Measurements from ENCODE around the gene ZNF322. TPM values are rescaled to one million over a fixed set of nuclear protein-coding genes. Genes with fewer than 3 reads are reported as not detected.
"Not testable (repeated sequence)": the region's sequence is repeated elsewhere in the genome, so short reads cannot be mapped to it uniquely, and the experiment has no call there.

ZNF322 gene, protein sequence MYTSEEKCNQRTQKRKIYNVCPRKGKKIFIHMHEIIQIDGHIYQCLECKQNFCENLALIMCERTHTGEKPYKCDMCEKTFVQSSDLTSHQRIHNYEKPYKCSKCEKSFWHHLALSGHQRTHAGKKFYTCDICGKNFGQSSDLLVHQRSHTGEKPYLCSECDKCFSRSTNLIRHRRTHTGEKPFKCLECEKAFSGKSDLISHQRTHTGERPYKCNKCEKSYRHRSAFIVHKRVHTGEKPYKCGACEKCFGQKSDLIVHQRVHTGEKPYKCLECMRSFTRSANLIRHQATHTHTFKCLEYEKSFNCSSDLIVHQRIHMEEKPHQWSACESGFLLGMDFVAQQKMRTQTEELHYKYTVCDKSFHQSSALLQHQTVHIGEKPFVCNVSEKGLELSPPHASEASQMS
- 4.6 to 7.7 TPM (median 6.5 TPM) in 3 replicates for polyA plus RNA-seq
- polyA plus RNA-seq (2011; ENCODE audit: low read depth): 11.3 TPM
- 2.6 and 5.6 TPM in 2 replicates for polyA plus RNA-seq (2011; cell fraction: cytosol; rRNA removed)
- polyA plus RNA-seq (2011; cell fraction: nucleus; rRNA removed): 8.7 and 11.0 TPM in 2 replicates
- polyA plus RNA-seq (2012; ENCODE audit: low replicate concordance): 4.9 and 6.4 TPM in 2 replicates
- polyA minus RNA-seq: 5.4 to 7.2 TPM (median 7.0 TPM) in 3 replicates
- 4.4 TPM for polyA minus RNA-seq (2011; cell fraction: cytosol; rRNA and poly(A)+ RNA removed)
- polyA minus RNA-seq (2011; cell fraction: nucleus; rRNA and poly(A)+ RNA removed): 5.2 and 8.5 TPM in 2 replicates

- FAIRE-seq: no peak
- H3K9ac ChIP-seq (ENCODE audit: control insufficient read depth, extremely low read depth, insufficient read depth, low read length): peak within 1 kb of the TSS; percentile 75
- H3K4me2 ChIP-seq (ENCODE audit: control insufficient read depth, extremely low read depth, insufficient read depth, low read depth, low read length): peak within 1 kb of the TSS; percentile 85
- TF ChIP-seq EZH2 (IDR thresholded peaks at IDR 0.05; ENCODE audit: low read length): no peak
- TF ChIP-seq, protein P1, sequence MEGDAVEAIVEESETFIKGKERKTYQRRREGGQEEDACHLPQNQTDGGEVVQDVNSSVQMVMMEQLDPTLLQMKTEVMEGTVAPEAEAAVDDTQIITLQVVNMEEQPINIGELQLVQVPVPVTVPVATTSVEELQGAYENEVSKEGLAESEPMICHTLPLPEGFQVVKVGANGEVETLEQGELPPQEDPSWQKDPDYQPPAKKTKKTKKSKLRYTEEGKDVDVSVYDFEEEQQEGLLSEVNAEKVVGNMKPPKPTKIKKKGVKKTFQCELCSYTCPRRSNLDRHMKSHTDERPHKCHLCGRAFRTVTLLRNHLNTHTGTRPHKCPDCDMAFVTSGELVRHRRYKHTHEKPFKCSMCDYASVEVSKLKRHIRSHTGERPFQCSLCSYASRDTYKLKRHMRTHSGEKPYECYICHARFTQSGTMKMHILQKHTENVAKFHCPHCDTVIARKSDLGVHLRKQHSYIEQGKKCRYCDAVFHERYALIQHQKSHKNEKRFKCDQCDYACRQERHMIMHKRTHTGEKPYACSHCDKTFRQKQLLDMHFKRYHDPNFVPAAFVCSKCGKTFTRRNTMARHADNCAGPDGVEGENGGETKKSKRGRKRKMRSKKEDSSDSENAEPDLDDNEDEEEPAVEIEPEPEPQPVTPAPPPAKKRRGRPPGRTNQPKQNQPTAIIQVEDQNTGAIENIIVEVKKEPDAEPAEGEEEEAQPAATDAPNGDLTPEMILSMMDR (optimal IDR thresholded peaks at IDR 0.05 in 1 of 3, IDR thresholded peaks at IDR 0.05 in 1 of 3, conservative IDR thresholded peaks at IDR 0.05 in 1 of 3; ENCODE audit: extremely low read depth in 1 of 3, insufficient read depth in 2 of 3, low read length in 3 of 3): no peak
- H3K9me1 ChIP-seq (ENCODE audit: control insufficient read depth, extremely low read depth, insufficient read depth, low read length): no peaks in the 10 kb centered on the region
- H3K4me1 ChIP-seq (ENCODE audit: control insufficient read depth, extremely low read depth, insufficient read depth, low read length): peaks cover 7% of the 10 kb centered on the region
- dilution Hi-C loops (cut with MboI; ENCODE audit: extremely low pct_ligation_motif_present, low sequenced_read_pairs): no loop called here
- no peaks in the 10 kb centered on the region for H4K20me1 ChIP-seq (ENCODE audit: control insufficient read depth, extremely low read depth, insufficient read depth, low read length)
- peaks cover 20% of the 10 kb centered on the region for H3K79me2 ChIP-seq (ENCODE audit: control insufficient read depth, insufficient read depth, low read length)
- no peaks in the 10 kb centered on the region for H3K27me3 ChIP-seq (ENCODE audit: control insufficient read depth, extremely low read depth, insufficient read depth, low read length)
- DNase-seq (ENCODE audit: low read depth, low spot score): peak; percentile 35
- peak within 1 kb of the TSS; percentile 63 for H2AFZ ChIP-seq (ENCODE audit: control insufficient read depth, low read length)
- H3K4me3 ChIP-seq (ENCODE audit: control insufficient read depth in 2 of 3, extremely low read depth in 1 of 3, insufficient read depth in 2 of 3, low read depth in 1 of 3, low read length in 3 of 3): peak within 1 kb of the TSS; percentile 67 to 73 (median 71)
- no peaks in the 10 kb centered on the region for H3K9me3 ChIP-seq (ENCODE audit: control insufficient read depth, low read depth, low read length)
- peak within 1 kb of the TSS; percentile 55 for H3K27ac ChIP-seq (ENCODE audit: control insufficient read depth, insufficient read depth, low read length)
- peaks cover 0 to 7% of the 10 kb centered on the region in 2 experiments for H3K36me3 ChIP-seq (ENCODE audit: control insufficient read depth in 2 of 2, extremely low read depth in 1 of 2, insufficient read depth in 2 of 2, low read length in 2 of 2)
These were observed at the start of gene ZNF322 for GRCh38 chr6:26659042-26659999. Gene ZNF322, minus strand, starts transcription at chr6:26659746. Its CDS starts 21,193 bp downstream, at chr6:26638553.

DNA sequence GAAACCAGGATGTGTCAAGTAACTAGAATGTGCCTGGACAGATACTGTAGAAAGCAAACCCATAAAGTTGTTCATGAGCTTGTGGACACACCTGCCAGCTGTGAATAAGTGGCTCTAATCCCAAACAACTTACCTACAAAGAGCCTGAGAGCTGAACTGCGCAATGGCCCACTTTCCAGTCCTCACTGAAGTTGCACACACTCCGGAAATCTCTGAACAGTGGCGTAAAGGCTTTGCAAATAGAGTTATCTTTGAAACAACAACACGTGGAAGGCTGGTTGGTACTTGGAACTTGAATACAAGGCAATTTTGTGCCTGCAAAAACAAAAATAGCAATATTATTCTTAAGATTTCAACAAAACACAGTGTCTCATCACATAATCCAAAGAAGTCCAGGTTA is 46.2 kb upstream of the ZNF322 start:
- H2AFZ ChIP-seq (ENCODE audit: control insufficient read depth, low read length); H3K4me3 ChIP-seq (ENCODE audit: control insufficient read depth in 2 of 3, extremely low read depth in 1 of 3, insufficient read depth in 2 of 3, low read depth in 1 of 3, low read length in 3 of 3); H3K79me2 ChIP-seq (ENCODE audit: control insufficient read depth, insufficient read depth, low read length); H3K9me3 ChIP-seq (ENCODE audit: control insufficient read depth, low read depth, low read length); H3K27ac ChIP-seq (ENCODE audit: control insufficient read depth, insufficient read depth, low read length); H3K9ac ChIP-seq (ENCODE audit: control insufficient read depth, extremely low read depth, insufficient read depth, low read length); H3K9me1 ChIP-seq (ENCODE audit: control insufficient read depth, extremely low read depth, insufficient read depth, low read length); H3K4me1 ChIP-seq (ENCODE audit: control insufficient read depth, extremely low read depth, insufficient read depth, low read length); DNase-seq (ENCODE audit: low read depth, low spot score); dilution Hi-C loops (cut with MboI; ENCODE audit: extremely low pct_ligation_motif_present, low sequenced_read_pairs); H3K27me3 ChIP-seq (ENCODE audit: control insufficient read depth, extremely low read depth, insufficient read depth, low read length); H3K36me3 ChIP-seq (ENCODE audit: control insufficient read depth in 2 of 2, extremely low read depth in 1 of 2, insufficient read depth in 2 of 2, low read length in 2 of 2); FAIRE-seq; H3K4me2 ChIP-seq (ENCODE audit: control insufficient read depth, extremely low read depth, insufficient read depth, low read depth, low read length); H4K20me1 ChIP-seq (ENCODE audit: control insufficient read depth, extremely low read depth, insufficient read depth, low read length): not testable (repeated sequence)

- H3K4me3 ChIP-seq (ENCODE audit: control insufficient read depth in 2 of 3, extremely low read depth in 1 of 3, insufficient read depth in 2 of 3, low read depth in 1 of 3, low read length in 3 of 3); dilution Hi-C loops (cut with MboI; ENCODE audit: extremely low pct_ligation_motif_present, low sequenced_read_pairs); H3K36me3 ChIP-seq (ENCODE audit: control insufficient read depth in 2 of 2, extremely low read depth in 1 of 2, insufficient read depth in 2 of 2, low read length in 2 of 2); FAIRE-seq; H3K9ac ChIP-seq (ENCODE audit: control insufficient read depth, extremely low read depth, insufficient read depth, low read length); H4K20me1 ChIP-seq (ENCODE audit: control insufficient read depth, extremely low read depth, insufficient read depth, low read length); H3K4me2 ChIP-seq (ENCODE audit: control insufficient read depth, extremely low read depth, insufficient read depth, low read depth, low read length); H3K9me3 ChIP-seq (ENCODE audit: control insufficient read depth, low read depth, low read length); H3K79me2 ChIP-seq (ENCODE audit: control insufficient read depth, insufficient read depth, low read length); H3K9me1 ChIP-seq (ENCODE audit: control insufficient read depth, extremely low read depth, insufficient read depth, low read length); H3K27ac ChIP-seq (ENCODE audit: control insufficient read depth, insufficient read depth, low read length); DNase-seq (ENCODE audit: low read depth, low spot score); H3K4me1 ChIP-seq (ENCODE audit: control insufficient read depth, extremely low read depth, insufficient read depth, low read length); H3K27me3 ChIP-seq (ENCODE audit: control insufficient read depth, extremely low read depth, insufficient read depth, low read length); H2AFZ ChIP-seq (ENCODE audit: control insufficient read depth, low read length): not testable (repeated sequence)
These were observed 45.8 kb upstream of the ZNF322 start for GRCh38 chr6:26705352-26705751.

All from keratinocyte (primary cell).